ENCODE measurements around the gene PLD2.
"Not testable (repeated sequence)": the region's sequence is repeated elsewhere in the genome, so short reads cannot be mapped to it uniquely, and the experiment has no call there.

Gene PLD2

DNA sequence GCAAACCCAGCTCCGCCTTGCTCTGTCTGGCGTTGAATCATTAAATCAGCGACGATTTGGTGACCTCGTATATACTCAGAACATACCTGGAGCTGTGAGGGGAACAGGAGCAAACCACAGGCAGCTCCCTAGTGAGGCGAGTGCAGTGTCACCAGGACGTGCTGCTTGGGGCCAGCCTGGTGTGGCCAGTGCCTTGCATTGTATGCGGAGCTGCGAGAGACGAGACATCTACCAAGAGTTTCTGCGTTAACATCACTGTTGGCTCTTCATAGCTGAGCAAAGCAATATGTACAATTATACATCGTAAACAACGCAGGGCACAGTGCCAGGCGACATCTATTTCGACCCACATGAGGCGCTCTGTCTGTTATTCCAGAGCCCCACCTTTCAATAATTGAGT lies 54.1 kb downstream of the PLD2 start:
- no peaks in the 10 kb centered on the region for H3K27me3 ChIP-seq (replicated peaks; ENCODE audit: insufficient read depth, low read length)
- no peak overlapping the region for H3K4me2 ChIP-seq (ENCODE audit: low read depth, low read length)
- H3K9me3 ChIP-seq (replicated peaks; ENCODE audit: insufficient read depth, low read length), result no peaks in the 10 kb centered on the region
- no peak overlapping the region for H2AFZ ChIP-seq (ENCODE audit: low read length)
- H3K36me3 ChIP-seq (replicated peaks; ENCODE audit: insufficient read depth, low read length), result no peaks in the 10 kb centered on the region
- TF ChIP-seq EZH2 (optimal IDR thresholded peaks at IDR 0.05; ENCODE audit: low read depth, low read length) (no peak), EZH2phosphoT487 (IDR thresholded peaks at IDR 0.05; ENCODE audit: low read length) (no peak)
- TF ChIP-seq, protein P1, sequence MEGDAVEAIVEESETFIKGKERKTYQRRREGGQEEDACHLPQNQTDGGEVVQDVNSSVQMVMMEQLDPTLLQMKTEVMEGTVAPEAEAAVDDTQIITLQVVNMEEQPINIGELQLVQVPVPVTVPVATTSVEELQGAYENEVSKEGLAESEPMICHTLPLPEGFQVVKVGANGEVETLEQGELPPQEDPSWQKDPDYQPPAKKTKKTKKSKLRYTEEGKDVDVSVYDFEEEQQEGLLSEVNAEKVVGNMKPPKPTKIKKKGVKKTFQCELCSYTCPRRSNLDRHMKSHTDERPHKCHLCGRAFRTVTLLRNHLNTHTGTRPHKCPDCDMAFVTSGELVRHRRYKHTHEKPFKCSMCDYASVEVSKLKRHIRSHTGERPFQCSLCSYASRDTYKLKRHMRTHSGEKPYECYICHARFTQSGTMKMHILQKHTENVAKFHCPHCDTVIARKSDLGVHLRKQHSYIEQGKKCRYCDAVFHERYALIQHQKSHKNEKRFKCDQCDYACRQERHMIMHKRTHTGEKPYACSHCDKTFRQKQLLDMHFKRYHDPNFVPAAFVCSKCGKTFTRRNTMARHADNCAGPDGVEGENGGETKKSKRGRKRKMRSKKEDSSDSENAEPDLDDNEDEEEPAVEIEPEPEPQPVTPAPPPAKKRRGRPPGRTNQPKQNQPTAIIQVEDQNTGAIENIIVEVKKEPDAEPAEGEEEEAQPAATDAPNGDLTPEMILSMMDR (IDR thresholded peaks at IDR 0.05; ENCODE audit: low read length), result no peak
- peaks cover 18% of the 10 kb centered on the region for H3K79me2 ChIP-seq (ENCODE audit: low read length)
- no peak overlapping the region for H3K27ac ChIP-seq (ENCODE audit: low read length)
- H3K9me2 ChIP-seq (replicated peaks; ENCODE audit: insufficient read depth, low read length), result no peaks in the 10 kb centered on the region
- no peak for DNase-seq
- no peak overlapping the region for H3K4me3 ChIP-seq (ENCODE audit: low read length)
- no peaks in the 10 kb centered on the region for H4K20me1 ChIP-seq (ENCODE audit: insufficient read depth, low read length)
- H3F3A ChIP-seq (ENCODE audit: insufficient read depth, low read length), result no peaks in the 10 kb centered on the region
- no peaks in the 10 kb centered on the region for H3K4me1 ChIP-seq (ENCODE audit: low read length)
- H3K9ac ChIP-seq (ENCODE audit: low read length), result no peak overlapping the region

DNA sequence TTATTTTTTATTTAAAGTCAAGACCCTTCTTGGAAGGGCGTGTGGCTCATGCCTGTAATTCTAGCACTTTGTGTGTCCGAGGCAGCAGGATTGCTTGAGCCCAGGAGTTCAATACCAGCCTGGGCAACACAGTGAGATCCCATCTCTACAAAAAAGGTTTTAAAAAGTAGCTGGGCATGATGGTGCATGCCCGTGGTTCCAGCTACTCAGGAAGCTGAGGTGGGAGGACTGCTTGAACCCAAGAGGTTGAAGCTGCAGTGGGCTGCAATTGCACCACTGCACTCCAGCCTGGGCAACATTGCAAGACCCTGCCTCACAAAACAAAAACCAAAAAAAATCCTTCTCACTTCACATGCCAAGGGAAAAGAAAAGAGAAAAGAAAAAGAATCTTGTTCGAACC lies 55.8 kb downstream of the PLD2 start:
- no peak overlapping the region for H3K9ac ChIP-seq (ENCODE audit: low read length)
- no peak overlapping the region for H3K4me2 ChIP-seq (ENCODE audit: low read depth, low read length)
- no peaks in the 10 kb centered on the region for H3F3A ChIP-seq (ENCODE audit: insufficient read depth, low read length)
- H2AFZ ChIP-seq (ENCODE audit: low read length), result no peak overlapping the region
- H3K9me2 ChIP-seq (replicated peaks; ENCODE audit: insufficient read depth, low read length), result no peaks in the 10 kb centered on the region
- H3K79me2 ChIP-seq (ENCODE audit: low read length), result peaks cover 15% of the 10 kb centered on the region
- no peaks in the 10 kb centered on the region for H3K27me3 ChIP-seq (replicated peaks; ENCODE audit: insufficient read depth, low read length)
- no peaks in the 10 kb centered on the region for H3K9me3 ChIP-seq (replicated peaks; ENCODE audit: insufficient read depth, low read length)
- no peak for DNase-seq
- H3K36me3 ChIP-seq (replicated peaks; ENCODE audit: insufficient read depth, low read length), result no peaks in the 10 kb centered on the region
- TF ChIP-seq EZH2 (optimal IDR thresholded peaks at IDR 0.05; ENCODE audit: low read depth, low read length), result no peak
- TF ChIP-seq, protein P1 (IDR thresholded peaks at IDR 0.05; ENCODE audit: low read length), result no peak
- no peak overlapping the region for H3K27ac ChIP-seq (ENCODE audit: low read length)
- no peak overlapping the region for H3K4me3 ChIP-seq (ENCODE audit: low read length)
- no peaks in the 10 kb centered on the region for H4K20me1 ChIP-seq (ENCODE audit: insufficient read depth, low read length)
- no peaks in the 10 kb centered on the region for H3K4me1 ChIP-seq (ENCODE audit: low read length)

DNA sequence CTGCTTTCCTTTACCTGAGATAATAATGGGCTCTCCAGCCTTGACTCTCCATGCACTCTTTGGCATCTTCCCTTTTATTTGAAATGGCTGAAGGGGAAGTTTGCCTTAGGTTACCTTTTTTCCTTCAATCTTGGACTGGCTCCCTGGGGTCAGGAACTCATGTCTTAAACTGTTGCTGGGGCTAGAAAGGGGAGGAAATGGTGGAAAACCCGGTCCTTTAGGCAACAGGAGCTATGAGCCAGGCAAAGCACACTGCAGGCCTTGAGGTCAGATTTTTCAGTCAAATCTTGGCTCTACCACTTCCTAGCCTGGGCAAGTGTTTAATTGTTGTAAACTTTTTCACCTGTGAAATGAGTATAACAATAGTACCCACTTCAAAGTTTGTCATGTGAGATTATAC lies 56.4 kb downstream of the PLD2 start:
- Histone ChIP-seq H3K4me1 (ENCODE audit: low read length) (no peaks in the 10 kb centered on the region), H3K9ac (ENCODE audit: low read length) (no peak overlapping the region), H3K4me3 (ENCODE audit: low read length) (no peak overlapping the region), H3K27ac (ENCODE audit: low read length) (no peak overlapping the region), H3K4me2 (ENCODE audit: low read depth, low read length) (no peak overlapping the region), H3F3A (ENCODE audit: insufficient read depth, low read length) (no peaks in the 10 kb centered on the region), H3K36me3 (replicated peaks; ENCODE audit: insufficient read depth, low read length) (no peaks in the 10 kb centered on the region), H2AFZ (ENCODE audit: low read length) (no peak overlapping the region), H3K9me2 (replicated peaks; ENCODE audit: insufficient read depth, low read length) (no peaks in the 10 kb centered on the region), H3K27me3 (replicated peaks; ENCODE audit: insufficient read depth, low read length) (no peaks in the 10 kb centered on the region), H3K79me2 (ENCODE audit: low read length) (peaks cover 11% of the 10 kb centered on the region), H4K20me1 (ENCODE audit: insufficient read depth, low read length) (no peaks in the 10 kb centered on the region), H3K9me3 (replicated peaks; ENCODE audit: insufficient read depth, low read length) (no peaks in the 10 kb centered on the region)
- DNase-seq, result no peak
- no peak for TF ChIP-seq EZH2 (optimal IDR thresholded peaks at IDR 0.05; ENCODE audit: low read depth, low read length)
- TF ChIP-seq, protein P1 (IDR thresholded peaks at IDR 0.05; ENCODE audit: low read length), result no peak
- no peak for TF ChIP-seq EZH2phosphoT487 (IDR thresholded peaks at IDR 0.05; ENCODE audit: low read length)

DNA sequence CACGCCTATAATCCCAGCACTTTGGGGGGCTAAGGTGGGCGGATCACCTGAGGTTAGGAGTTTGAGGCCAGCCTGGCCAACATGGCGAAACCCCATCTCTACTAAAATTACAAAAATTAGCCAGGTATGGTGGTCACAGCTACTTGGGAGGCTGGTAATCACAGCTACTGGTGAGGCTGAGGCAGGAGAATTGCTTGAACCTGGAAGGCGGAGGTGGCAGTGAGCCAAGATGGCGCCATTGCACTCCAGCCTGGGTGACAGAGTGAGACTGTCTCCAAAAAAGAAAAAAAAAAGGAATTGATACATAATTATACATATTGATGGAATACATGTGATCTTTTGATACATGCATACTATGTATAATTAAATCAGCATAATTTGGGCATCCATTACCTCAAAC lies 60.6 kb downstream of the PLD2 start:
- H3K9ac ChIP-seq (ENCODE audit: low read length); H3K9me2 ChIP-seq (replicated peaks; ENCODE audit: insufficient read depth, low read length); H3K36me3 ChIP-seq (replicated peaks; ENCODE audit: insufficient read depth, low read length); H3K9me3 ChIP-seq (replicated peaks; ENCODE audit: insufficient read depth, low read length); H3K4me1 ChIP-seq (ENCODE audit: low read length); H3K4me2 ChIP-seq (ENCODE audit: low read depth, low read length); H3K27me3 ChIP-seq (replicated peaks; ENCODE audit: insufficient read depth, low read length); H4K20me1 ChIP-seq (ENCODE audit: insufficient read depth, low read length); H2AFZ ChIP-seq (ENCODE audit: low read length); DNase-seq; H3F3A ChIP-seq (ENCODE audit: insufficient read depth, low read length); H3K79me2 ChIP-seq (ENCODE audit: low read length); H3K27ac ChIP-seq (ENCODE audit: low read length); H3K4me3 ChIP-seq (ENCODE audit: low read length): not testable (repeated sequence)

DNA sequence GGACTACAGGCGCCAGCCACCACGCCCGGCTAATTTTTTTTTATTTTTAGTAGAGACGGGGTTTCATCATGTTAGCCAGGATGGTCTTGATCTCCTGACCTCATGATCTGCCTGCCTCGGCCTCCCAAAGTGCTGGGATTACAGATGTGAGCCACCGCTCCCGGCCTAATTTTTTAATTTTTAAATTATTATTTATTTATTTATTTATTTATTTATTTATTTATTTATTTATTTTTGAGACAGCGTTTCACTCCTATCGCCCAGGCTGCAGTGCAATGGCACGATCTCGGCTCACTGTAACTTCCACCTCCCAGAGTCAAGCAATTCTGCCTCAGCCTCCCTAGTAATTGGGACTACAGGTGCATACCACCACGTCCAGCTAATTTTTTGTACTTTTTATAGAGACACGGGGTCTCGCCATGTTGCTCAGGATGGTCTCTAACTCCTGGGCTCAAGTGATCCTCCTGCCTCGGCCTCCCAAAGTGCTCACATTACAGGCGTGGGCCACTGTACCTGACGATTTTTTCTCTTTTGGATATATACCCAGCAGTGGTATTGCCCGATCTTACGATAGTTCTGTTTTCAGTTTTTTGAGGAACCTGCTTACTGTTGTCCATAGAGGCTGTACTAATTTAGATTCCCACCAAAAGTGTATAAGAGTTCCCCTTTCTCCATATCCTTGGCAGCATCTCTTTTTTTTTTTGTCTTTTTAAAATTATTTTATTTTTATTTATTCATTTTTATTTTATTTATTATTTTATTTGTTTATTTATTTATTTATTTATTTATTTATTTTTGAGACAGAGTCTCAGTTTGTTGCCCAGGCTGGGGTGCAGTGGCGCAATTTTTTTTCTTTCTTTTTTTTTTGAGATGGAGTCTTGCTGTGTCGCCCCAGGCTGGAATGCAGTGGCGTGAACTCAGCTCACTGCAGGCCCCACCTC lies 62.4 kb downstream of the PLD2 start:
- H3K4me3 ChIP-seq (ENCODE audit: low read length); H3K79me2 ChIP-seq (ENCODE audit: low read length); H3K9me3 ChIP-seq (replicated peaks; ENCODE audit: insufficient read depth, low read length); DNase-seq; H3K9ac ChIP-seq (ENCODE audit: low read length); H3F3A ChIP-seq (ENCODE audit: insufficient read depth, low read length); H3K27me3 ChIP-seq (replicated peaks; ENCODE audit: insufficient read depth, low read length); H4K20me1 ChIP-seq (ENCODE audit: insufficient read depth, low read length); H3K9me2 ChIP-seq (replicated peaks; ENCODE audit: insufficient read depth, low read length); H3K4me2 ChIP-seq (ENCODE audit: low read depth, low read length); H2AFZ ChIP-seq (ENCODE audit: low read length); H3K27ac ChIP-seq (ENCODE audit: low read length); H3K36me3 ChIP-seq (replicated peaks; ENCODE audit: insufficient read depth, low read length); H3K4me1 ChIP-seq (ENCODE audit: low read length): not testable (repeated sequence)
